NCI-H187 treated with DMSO at 0.1 percent for 48 hours (cell line): ENCODE results near the gene TMEM178B.
"Not testable (repeated sequence)": the region's sequence is repeated elsewhere in the genome, so short reads cannot be mapped to it uniquely, and the experiment has no call there.

Experiments used
- DNase-seq: peaks from one replicate; lab custom pipeline; 2025; lab: John Stamatoyannopoulos, UW

Gene TMEM178B

GRCh38 chr7:141355032-141355431, 281.2 kb downstream of the TMEM178B start:
- no peak for DNase-seq

GRCh38 chr7:141356161-141356560, 282.3 kb downstream of the TMEM178B start:
- no peak for DNase-seq

- no peak for DNase-seq
Observed at GRCh38 chr7:141358386-141358785, 284.5 kb downstream of the TMEM178B start.

- DNase-seq: no peak
Observed at GRCh38 chr7:141359262-141359661, 285.4 kb downstream of the TMEM178B start.

GRCh38 chr7:141359740-141360415, 286.0 kb downstream of the TMEM178B start:
- DNase-seq: no peak

- DNase-seq: no peak
Observed at GRCh38 chr7:141360416-141360760, 286.5 kb downstream of the TMEM178B start.

GRCh38 chr7:141360803-141361202, 286.9 kb downstream of the TMEM178B start:
- no peak for DNase-seq

- no peak for DNase-seq
Observed at GRCh38 chr7:141361479-141361878, 287.6 kb downstream of the TMEM178B start.

- no peak for DNase-seq
Observed at GRCh38 chr7:141361960-141362359, 288.1 kb downstream of the TMEM178B start.

GRCh38 chr7:141362580-141363435, 288.9 kb downstream of the TMEM178B start:
- no peak for DNase-seq

- no peak for DNase-seq
Observed at GRCh38 chr7:141363748-141364147, 289.9 kb downstream of the TMEM178B start.

GRCh38 chr7:141366091-141366621, 292.3 kb downstream of the TMEM178B start:
- DNase-seq: no peak

- DNase-seq: no peak
Observed at GRCh38 chr7:141369422-141369821, 295.6 kb downstream of the TMEM178B start.

GRCh38 chr7:141370178-141370577, 296.3 kb downstream of the TMEM178B start:
- DNase-seq: no peak

GRCh38 chr7:141370650-141371049, 296.8 kb downstream of the TMEM178B start:
- no peak for DNase-seq

GRCh38 chr7:141374425-141374824, 300.6 kb downstream of the TMEM178B start:
- DNase-seq: no peak

- no peak for DNase-seq
Observed at GRCh38 chr7:141375442-141375841, 301.6 kb downstream of the TMEM178B start.

GRCh38 chr7:141377906-141378305, 304.0 kb downstream of the TMEM178B start:
- no peak for DNase-seq

- DNase-seq: no peak
Observed at GRCh38 chr7:141378405-141378804, 304.5 kb downstream of the TMEM178B start.

- no peak for DNase-seq
Observed at GRCh38 chr7:141381794-141382427, 308.0 kb downstream of the TMEM178B start.

GRCh38 chr7:141383356-141383755, 309.5 kb downstream of the TMEM178B start:
- DNase-seq: not testable (repeated sequence)

- no peak for DNase-seq
Observed at GRCh38 chr7:141386881-141387280, 313.0 kb downstream of the TMEM178B start.
